Measurements from ENCODE around the gene SLC7A8. TPM values are rescaled to one million over a fixed set of nuclear protein-coding genes. Genes with fewer than 3 reads are reported as not detected.

Gene SLC7A8
- total RNA-seq, 1 experiment from 2014 or later = 77.9 TPM

- Histone ChIP-seq H3K79me2 (ENCODE audit: insufficient read depth, low read length) (no peaks in the 10 kb centered on the region), H3K4me1 (ENCODE audit: insufficient read depth, low read length) (no peaks in the 10 kb centered on the region), H3K79me1 (ENCODE audit: insufficient read depth, low read depth, low read length, poor library complexity, severe bottlenecking) (no peaks in the 10 kb centered on the region), H4K91ac (ENCODE audit: insufficient read length, low read depth, low read length) (no peak overlapping the region), H2BK20ac (ENCODE audit: low read depth, low read length, poor library complexity, severe bottlenecking) (no peak overlapping the region), H3K9me3 (ENCODE audit: control insufficient read depth, low read depth, low read length) (no peaks in the 10 kb centered on the region), H3K18ac (ENCODE audit: insufficient read length, low read depth, low read length) (no peak overlapping the region), H3K27ac (ENCODE audit: insufficient read length, low read depth, low read length) (no peak overlapping the region), H2AK5ac (ENCODE audit: insufficient read length, low read length) (no peak overlapping the region), H3K56ac (ENCODE audit: insufficient read length, low read depth, low read length) (no peak overlapping the region), H3K23ac (ENCODE audit: insufficient read length, low read depth, low read length) (no peak overlapping the region), H3T11ph (ENCODE audit: low read length) (no peak overlapping the region), H3K23me2 (ENCODE audit: insufficient read length, low read depth, low read length, poor library complexity, severe bottlenecking) (no peaks in the 10 kb centered on the region), H3K14ac (ENCODE audit: insufficient read depth, low read length) (no peak overlapping the region), H4K5ac (ENCODE audit: insufficient read length, low read depth, low read length) (no peak overlapping the region), H3K27me3 (ENCODE audit: insufficient read depth, low read length) (no peaks in the 10 kb centered on the region), H2BK15ac (ENCODE audit: low read depth, low read length) (no peak overlapping the region), H4K20me1 (ENCODE audit: control insufficient read depth, insufficient read depth, insufficient read length) (no peaks in the 10 kb centered on the region), H2BK5ac (ENCODE audit: insufficient read length, low read length) (no peak overlapping the region), H2BK120ac (ENCODE audit: low read depth, low read length, poor library complexity, severe bottlenecking) (no peak overlapping the region), H3K4me2 (ENCODE audit: insufficient read depth, insufficient read length, low read length) (no peak overlapping the region), H2AFZ (ENCODE audit: low read length) (no peak overlapping the region), H3K4ac (ENCODE audit: low read depth, low read length) (no peak overlapping the region), H4K8ac (replicated peaks; ENCODE audit: insufficient read length, low read depth, low read length) (no peak overlapping the region), H3K9ac (ENCODE audit: extremely low read depth, insufficient read length, low read length) (no peak overlapping the region), H2BK12ac (ENCODE audit: insufficient read length, low read depth, low read length) (no peak overlapping the region)
- peaks cover 0 to 11% of the 10 kb centered on the region in 2 experiments; a peak in 3 of 4 replicates for H3K4me1 Mint-ChIP-seq
- no peak overlapping the region for H3K27ac Mint-ChIP-seq
- no peaks in the 10 kb centered on the region for H3K27me3 Mint-ChIP-seq (ENCODE audit: low read depth)
- no peak for DNase-seq
- no peak for TF ChIP-seq CTCF (conservative IDR thresholded peaks at IDR 0.05)
- no peaks in the 10 kb centered on the region for H3K9me3 Mint-ChIP-seq
- H3K4me3 Mint-ChIP-seq = no peak overlapping the region
- H3K36me3 Mint-ChIP-seq (ENCODE audit: insufficient read depth in 1 of 3, low read depth in 3 of 3) = peaks cover 42 to 54% (median 51%) of the 10 kb centered on the region in 3 experiments; a peak in 6 of 7 replicates
- WGBS (ENCODE audit: extremely low coverage, insufficient read length, low lambda C conversion rate) = no CpG with 5 or more reads among the region's 4 CpGs
These were observed 40.6 kb downstream of the SLC7A8 start for GRCh38 chr14:23142826-23143225.

Measured in H9 (cell line).